ENCODE data around the gene USP19.

Gene USP19

DNA sequence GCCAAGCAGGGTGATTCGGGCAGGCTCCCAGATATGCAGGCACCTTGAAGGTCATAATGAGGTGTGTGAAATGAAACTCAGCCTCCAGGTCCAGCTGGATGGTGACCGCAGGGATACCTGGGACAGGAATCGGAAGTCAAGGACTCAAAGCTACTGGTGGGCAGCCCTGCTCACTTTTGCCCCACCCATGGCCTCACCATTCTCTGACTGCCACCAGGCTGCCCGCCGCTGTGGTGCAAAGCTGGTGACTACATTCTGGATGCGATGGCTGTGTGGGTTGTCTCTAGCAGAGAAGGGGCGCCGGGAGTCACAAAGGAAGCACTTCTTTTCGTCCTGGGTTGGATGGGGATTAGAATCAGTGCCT is 11.4 kb upstream of the USP19 start:
- Histone ChIP-seq H3K27me3 (ENCODE audit: insufficient read depth, low read length) (no peaks in the 10 kb centered on the region), H3K79me2 (ENCODE audit: control insufficient read depth, insufficient read depth, low read length, unreplicated experiment) (peaks cover 25% of the 10 kb centered on the region), H2AFZ (ENCODE audit: low read length, unreplicated experiment) (peak overlapping the region; percentile 92), H3K27ac (ENCODE audit: low read depth, low read length) (peak overlapping the region; percentile 62), H3K4me3 (ENCODE audit: low read depth, low read length) (peak overlapping the region; percentile 90), H3K4me1 (ENCODE audit: control insufficient read depth, insufficient read depth, low read length, unreplicated experiment) (peaks cover 13% of the 10 kb centered on the region), H3K36me3 (ENCODE audit: insufficient read depth, low read length) (peaks cover 13% of the 10 kb centered on the region; the same call in 1 of the 2 replicates)

DNA sequence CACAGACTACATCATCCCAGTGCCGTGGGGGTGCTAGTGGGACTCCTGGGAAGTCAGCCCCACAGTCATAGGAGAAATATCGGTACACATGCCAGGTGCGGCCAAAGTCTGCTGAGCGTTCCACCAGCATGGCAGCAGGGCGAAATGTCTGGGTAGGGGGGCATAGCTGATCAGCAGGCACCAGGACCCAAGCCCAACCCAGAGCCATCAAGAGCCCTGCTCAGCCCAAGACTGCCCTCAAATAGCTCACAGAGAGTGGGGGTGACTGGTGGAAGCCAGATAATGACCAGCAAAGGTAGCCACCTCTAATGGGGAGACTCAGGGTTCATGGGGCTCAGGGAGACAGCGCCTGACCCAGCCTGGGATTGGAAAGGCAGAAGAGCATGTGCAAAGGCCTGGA is 11.0 kb upstream of the USP19 start:
- peaks cover 13% of the 10 kb centered on the region for H3K4me1 ChIP-seq (ENCODE audit: control insufficient read depth, insufficient read depth, low read length, unreplicated experiment)
- H3K27me3 ChIP-seq (ENCODE audit: insufficient read depth, low read length): no peaks in the 10 kb centered on the region
- H3K79me2 ChIP-seq (ENCODE audit: control insufficient read depth, insufficient read depth, low read length, unreplicated experiment): peaks cover 25% of the 10 kb centered on the region
- no peak overlapping the region for H2AFZ ChIP-seq (ENCODE audit: low read length, unreplicated experiment)
- H3K27ac ChIP-seq (ENCODE audit: low read depth, low read length): no peak overlapping the region
- peak overlapping the region; percentile 90 for H3K4me3 ChIP-seq (ENCODE audit: low read depth, low read length)
- peaks cover 13% of the 10 kb centered on the region; the same call in 1 of the 2 replicates for H3K36me3 ChIP-seq (ENCODE audit: insufficient read depth, low read length)

DNA sequence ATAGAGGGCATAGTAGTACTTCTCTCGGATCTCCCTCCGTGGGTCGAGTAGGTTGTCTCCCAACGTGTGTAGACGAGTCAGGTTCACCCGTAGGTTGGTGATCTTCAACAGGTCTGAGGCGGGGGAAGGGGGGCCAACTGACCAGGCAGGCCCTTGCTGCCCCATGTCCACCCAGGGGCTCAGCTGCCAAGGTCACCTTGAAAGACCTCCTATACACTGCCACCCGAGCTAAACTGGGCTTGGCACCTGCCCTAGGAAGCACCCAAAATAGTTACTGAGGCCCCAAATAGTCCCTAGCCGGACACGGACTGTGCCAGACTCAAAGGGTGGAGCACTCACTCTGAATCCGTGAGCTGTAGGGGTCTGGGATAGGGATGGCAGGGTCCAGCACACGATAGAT is 10.4 kb upstream of the USP19 start:
- Histone ChIP-seq H3K4me3 (ENCODE audit: low read depth, low read length) (peak overlapping the region; percentile 90; the same call in 1 of the 2 replicates), H3K36me3 (ENCODE audit: insufficient read depth, low read length) (peaks cover 13% of the 10 kb centered on the region; the same call in 1 of the 2 replicates), H3K27me3 (ENCODE audit: insufficient read depth, low read length) (no peaks in the 10 kb centered on the region), H3K27ac (ENCODE audit: low read depth, low read length) (no peak overlapping the region), H3K79me2 (ENCODE audit: control insufficient read depth, insufficient read depth, low read length, unreplicated experiment) (peaks cover 25% of the 10 kb centered on the region), H3K4me1 (ENCODE audit: control insufficient read depth, insufficient read depth, low read length, unreplicated experiment) (peaks cover 13% of the 10 kb centered on the region), H2AFZ (ENCODE audit: low read length, unreplicated experiment) (no peak overlapping the region)

DNA sequence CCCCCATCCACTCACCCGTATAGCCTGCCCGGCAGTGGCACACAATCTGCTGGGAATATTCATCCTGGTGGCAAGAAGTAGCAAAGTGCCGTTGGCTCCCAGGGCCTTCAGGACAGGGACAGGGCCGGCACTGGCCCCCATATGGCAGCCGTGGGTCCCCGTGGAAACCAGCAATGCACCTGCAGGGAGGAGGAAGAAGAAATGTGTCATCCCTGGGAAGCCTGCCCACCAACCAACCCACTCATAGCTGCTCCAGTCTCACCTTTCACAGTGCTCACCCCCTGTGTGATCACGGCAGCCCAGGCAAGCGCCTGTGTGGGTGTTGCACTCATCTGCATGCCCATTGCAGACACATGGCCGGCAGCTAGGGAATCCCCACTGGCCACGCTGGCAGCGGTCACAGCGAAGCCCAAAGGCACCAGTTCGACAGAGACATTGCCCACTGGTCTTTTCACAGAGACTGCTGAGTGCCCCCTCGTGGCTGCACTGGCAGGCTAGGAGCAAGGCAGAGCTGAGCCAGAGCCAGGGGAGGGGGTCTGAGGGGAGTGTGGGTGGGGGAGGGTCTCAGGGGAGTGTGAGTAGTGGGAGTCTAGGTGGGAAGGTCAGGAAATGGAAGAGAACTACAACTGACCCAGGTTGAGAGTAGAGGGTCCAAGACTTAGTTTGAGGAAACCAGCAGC is 4.5 kb upstream of the USP19 start:
- H3K27ac ChIP-seq (ENCODE audit: low read depth, low read length): no peak overlapping the region
- H3K36me3 ChIP-seq (ENCODE audit: insufficient read depth, low read length): peaks cover 21% of the 10 kb centered on the region; the same call in 1 of the 2 replicates
- H3K4me1 ChIP-seq (ENCODE audit: control insufficient read depth, insufficient read depth, low read length, unreplicated experiment): no peaks in the 10 kb centered on the region
- H3K79me2 ChIP-seq (ENCODE audit: control insufficient read depth, insufficient read depth, low read length, unreplicated experiment): peaks cover 5% of the 10 kb centered on the region
- no peak overlapping the region for H3K4me3 ChIP-seq (ENCODE audit: low read depth, low read length)
- no peaks in the 10 kb centered on the region for H3K27me3 ChIP-seq (ENCODE audit: insufficient read depth, low read length)
- no peak overlapping the region for H2AFZ ChIP-seq (ENCODE audit: low read length, unreplicated experiment)

DNA sequence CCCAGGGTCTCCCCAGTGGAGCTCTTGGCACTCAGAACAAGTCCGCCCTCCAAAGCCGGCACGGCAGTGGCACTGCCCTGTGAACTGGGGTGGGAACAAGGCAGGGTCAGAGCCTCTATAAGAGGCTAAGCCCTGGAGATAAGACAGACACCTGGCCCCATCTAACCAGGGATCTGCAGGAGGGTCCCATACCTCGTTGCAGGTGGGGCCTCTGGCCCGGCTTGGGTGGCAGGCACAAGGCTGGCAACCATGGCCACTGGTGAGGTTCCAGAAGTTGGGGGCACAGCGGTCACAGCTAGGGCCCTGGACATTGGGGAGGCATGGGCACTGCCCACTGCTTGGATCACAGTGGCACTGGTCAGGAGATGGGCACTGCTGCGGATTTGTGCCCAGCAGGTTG is 3.6 kb upstream of the USP19 start:
- Histone ChIP-seq H3K27me3 (ENCODE audit: insufficient read depth, low read length) (no peaks in the 10 kb centered on the region), H3K79me2 (ENCODE audit: control insufficient read depth, insufficient read depth, low read length, unreplicated experiment) (peaks cover 14% of the 10 kb centered on the region), H3K4me3 (ENCODE audit: low read depth, low read length) (no peak overlapping the region), H3K36me3 (ENCODE audit: insufficient read depth, low read length) (peaks cover 16% of the 10 kb centered on the region; the same call in 1 of the 2 replicates), H3K27ac (ENCODE audit: low read depth, low read length) (no peak overlapping the region), H2AFZ (ENCODE audit: low read length, unreplicated experiment) (no peak overlapping the region), H3K4me1 (ENCODE audit: control insufficient read depth, insufficient read depth, low read length, unreplicated experiment) (peaks cover 8% of the 10 kb centered on the region)

DNA sequence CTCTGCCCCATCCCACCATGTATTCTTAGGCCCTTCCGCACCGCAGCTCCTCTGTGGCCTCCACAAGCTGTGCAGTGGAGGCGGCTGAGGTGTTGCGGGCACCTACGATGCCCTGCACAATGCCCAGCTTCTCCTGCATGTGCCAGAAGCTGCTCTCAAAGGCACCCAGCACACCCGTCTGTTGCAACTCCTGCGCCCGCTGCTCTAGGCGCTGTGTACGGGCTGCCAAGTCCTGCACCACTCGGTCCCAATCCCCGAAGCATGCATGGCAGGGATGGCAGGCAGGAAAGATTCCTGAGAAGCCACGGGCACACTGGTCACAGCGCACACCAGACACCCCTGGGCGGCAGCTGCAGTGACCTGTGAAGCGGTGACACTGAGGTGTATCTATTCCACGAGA is 3.1 kb upstream of the USP19 start:
- Histone ChIP-seq H3K4me1 (ENCODE audit: control insufficient read depth, insufficient read depth, low read length, unreplicated experiment) (peaks cover 12% of the 10 kb centered on the region), H3K36me3 (ENCODE audit: insufficient read depth, low read length) (peaks cover 16% of the 10 kb centered on the region; the same call in 1 of the 2 replicates), H3K27ac (ENCODE audit: low read depth, low read length) (no peak overlapping the region), H2AFZ (ENCODE audit: low read length, unreplicated experiment) (no peak overlapping the region), H3K27me3 (ENCODE audit: insufficient read depth, low read length) (no peaks in the 10 kb centered on the region), H3K79me2 (ENCODE audit: control insufficient read depth, insufficient read depth, low read length, unreplicated experiment) (peaks cover 16% of the 10 kb centered on the region), H3K4me3 (ENCODE audit: low read depth, low read length) (no peak overlapping the region)

DNA sequence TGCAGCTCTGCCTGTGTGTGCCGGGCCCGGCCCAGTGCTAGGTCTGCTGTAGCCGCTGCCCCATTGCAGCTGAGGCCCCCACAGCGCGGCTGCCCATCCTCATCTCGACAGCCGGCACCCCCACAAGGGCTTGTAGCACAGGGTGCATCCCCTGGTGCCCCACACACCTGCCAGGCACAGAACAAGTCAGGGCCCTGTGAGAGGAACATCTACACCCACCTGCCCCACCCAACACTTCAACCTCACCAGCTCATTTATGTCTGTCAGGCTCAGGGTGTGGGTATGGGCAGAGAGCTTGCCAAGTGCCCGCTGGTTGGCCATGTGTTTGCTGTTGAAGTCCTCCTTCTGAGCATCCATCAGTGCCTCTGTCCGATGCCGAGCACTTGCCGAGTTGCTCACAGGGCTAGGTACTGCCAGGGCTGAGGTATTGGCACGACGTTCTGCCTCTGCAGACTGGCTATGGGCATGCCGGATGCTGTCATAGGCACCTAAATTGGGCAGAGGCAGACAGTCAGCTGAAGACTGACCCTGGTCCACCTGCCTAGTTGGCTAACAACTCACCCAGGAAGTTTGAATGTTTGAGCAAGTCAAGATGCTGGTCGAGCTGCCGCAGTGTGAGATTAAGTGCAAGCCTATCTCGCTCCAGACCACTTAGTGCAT is 2.4 kb upstream of the USP19 start:
- Histone ChIP-seq H3K36me3 (ENCODE audit: insufficient read depth, low read length) (peaks cover 9% of the 10 kb centered on the region; the same call in 1 of the 2 replicates), H3K4me3 (ENCODE audit: low read depth, low read length) (no peak overlapping the region), H3K27me3 (ENCODE audit: insufficient read depth, low read length) (no peaks in the 10 kb centered on the region), H3K79me2 (ENCODE audit: control insufficient read depth, insufficient read depth, low read length, unreplicated experiment) (peaks cover 17% of the 10 kb centered on the region), H3K4me1 (ENCODE audit: control insufficient read depth, insufficient read depth, low read length, unreplicated experiment) (peaks cover 12% of the 10 kb centered on the region), H2AFZ (ENCODE audit: low read length, unreplicated experiment) (no peak overlapping the region), H3K27ac (ENCODE audit: low read depth, low read length) (no peak overlapping the region)

DNA sequence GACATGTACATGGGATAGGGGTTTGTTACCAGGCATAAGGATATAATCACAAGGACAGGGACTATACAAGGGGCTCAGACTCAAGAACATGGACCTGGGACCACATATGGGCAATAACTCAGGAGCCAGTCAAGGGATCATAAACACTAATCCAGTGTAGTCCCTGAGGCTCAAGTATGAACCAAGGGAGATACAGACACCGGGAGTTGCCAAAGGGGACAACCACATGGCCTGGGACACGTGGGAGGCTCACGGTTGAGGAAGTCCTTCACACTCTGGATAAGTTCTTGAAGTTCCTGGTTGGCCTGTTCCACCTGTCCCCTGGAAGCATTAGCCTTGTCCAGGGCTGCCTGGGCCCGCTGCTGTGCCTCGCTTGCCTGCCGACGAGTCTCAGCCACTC is 1.8 kb upstream of the USP19 start:
- Histone ChIP-seq H3K27ac (ENCODE audit: low read depth, low read length) (no peak overlapping the region), H3K4me3 (ENCODE audit: low read depth, low read length) (no peak overlapping the region), H3K36me3 (ENCODE audit: insufficient read depth, low read length) (peaks cover 13% of the 10 kb centered on the region; the same call in 1 of the 2 replicates), H2AFZ (ENCODE audit: low read length, unreplicated experiment) (no peak overlapping the region), H3K27me3 (ENCODE audit: insufficient read depth, low read length) (no peaks in the 10 kb centered on the region), H3K4me1 (ENCODE audit: control insufficient read depth, insufficient read depth, low read length, unreplicated experiment) (peaks cover 12% of the 10 kb centered on the region), H3K79me2 (ENCODE audit: control insufficient read depth, insufficient read depth, low read length, unreplicated experiment) (peaks cover 17% of the 10 kb centered on the region)

DNA sequence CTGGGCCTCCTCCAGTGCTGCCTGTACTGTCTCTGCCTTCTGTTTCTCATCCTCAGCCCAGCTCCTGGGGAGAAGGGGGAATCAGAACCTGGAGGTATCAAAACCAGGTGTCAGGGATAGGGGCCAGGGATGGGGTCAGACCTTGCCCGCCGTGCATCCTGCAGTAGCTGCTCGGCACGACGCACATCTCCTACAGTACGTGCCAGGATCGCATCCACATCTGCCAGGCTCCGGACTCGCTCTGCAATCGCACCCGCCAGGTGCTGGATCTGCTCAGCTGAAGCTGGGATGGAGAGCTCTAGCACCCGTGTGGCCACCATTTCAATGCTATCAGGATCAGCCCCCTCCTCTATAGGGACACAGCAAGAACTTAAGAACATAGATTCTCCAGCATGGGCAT is 1.4 kb upstream of the USP19 start:
- Histone ChIP-seq H3K27me3 (ENCODE audit: insufficient read depth, low read length) (no peaks in the 10 kb centered on the region), H3K4me1 (ENCODE audit: control insufficient read depth, insufficient read depth, low read length, unreplicated experiment) (peaks cover 12% of the 10 kb centered on the region), H3K79me2 (ENCODE audit: control insufficient read depth, insufficient read depth, low read length, unreplicated experiment) (peaks cover 17% of the 10 kb centered on the region), H3K27ac (ENCODE audit: low read depth, low read length) (no peak overlapping the region), H3K4me3 (ENCODE audit: low read depth, low read length) (no peak overlapping the region), H3K36me3 (ENCODE audit: insufficient read depth, low read length) (peaks cover 13% of the 10 kb centered on the region; the same call in 1 of the 2 replicates), H2AFZ (ENCODE audit: low read length, unreplicated experiment) (no peak overlapping the region)

DNA sequence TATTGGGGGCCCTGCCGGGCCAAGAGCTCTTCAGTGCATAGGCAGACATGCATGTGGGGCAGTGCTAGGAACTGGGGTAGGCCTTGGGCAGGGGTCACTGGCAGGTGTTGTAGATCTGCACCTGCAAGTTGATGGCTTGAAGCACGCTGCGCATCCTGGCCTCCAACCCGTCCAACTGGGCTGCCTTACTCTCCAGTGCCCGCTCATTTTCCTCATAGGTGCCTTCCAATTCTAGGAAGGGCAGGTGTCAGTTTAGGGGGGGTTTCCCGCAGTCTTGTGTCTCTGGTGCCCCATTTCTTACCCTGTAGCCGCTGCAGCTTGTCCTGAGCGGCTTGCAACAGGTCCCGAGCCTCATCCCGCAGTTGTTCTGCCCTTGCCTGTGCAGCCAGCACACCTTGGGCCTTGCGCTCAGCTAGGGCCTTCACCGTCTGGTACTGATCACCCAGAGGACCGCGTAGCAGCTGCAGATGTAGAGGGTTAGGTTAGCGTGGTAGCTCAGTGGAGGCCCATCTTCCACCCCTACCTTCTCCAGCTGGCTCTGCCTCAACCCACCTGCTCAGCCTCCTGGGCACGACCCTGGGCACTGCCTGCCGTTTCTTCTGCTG is 611 bp upstream of the USP19 start:
- Histone ChIP-seq H3K27me3 (ENCODE audit: insufficient read depth, low read length) (no peaks in the 10 kb centered on the region), H3K27ac (ENCODE audit: low read depth, low read length) (peak overlapping the region; percentile 82), H2AFZ (ENCODE audit: low read length, unreplicated experiment) (no peak overlapping the region), H3K36me3 (ENCODE audit: insufficient read depth, low read length) (peaks cover 13% of the 10 kb centered on the region; the same call in 1 of the 2 replicates), H3K79me2 (ENCODE audit: control insufficient read depth, insufficient read depth, low read length, unreplicated experiment) (peaks cover 17% of the 10 kb centered on the region), H3K4me3 (ENCODE audit: low read depth, low read length) (peak overlapping the region; percentile 89; the same call in 1 of the 2 replicates), H3K4me1 (ENCODE audit: control insufficient read depth, insufficient read depth, low read length, unreplicated experiment) (peaks cover 12% of the 10 kb centered on the region)

Measured in ACC112 (cell line).